ENCODE measurements around the gene WNK1.

The WNK1 gene

DNA sequence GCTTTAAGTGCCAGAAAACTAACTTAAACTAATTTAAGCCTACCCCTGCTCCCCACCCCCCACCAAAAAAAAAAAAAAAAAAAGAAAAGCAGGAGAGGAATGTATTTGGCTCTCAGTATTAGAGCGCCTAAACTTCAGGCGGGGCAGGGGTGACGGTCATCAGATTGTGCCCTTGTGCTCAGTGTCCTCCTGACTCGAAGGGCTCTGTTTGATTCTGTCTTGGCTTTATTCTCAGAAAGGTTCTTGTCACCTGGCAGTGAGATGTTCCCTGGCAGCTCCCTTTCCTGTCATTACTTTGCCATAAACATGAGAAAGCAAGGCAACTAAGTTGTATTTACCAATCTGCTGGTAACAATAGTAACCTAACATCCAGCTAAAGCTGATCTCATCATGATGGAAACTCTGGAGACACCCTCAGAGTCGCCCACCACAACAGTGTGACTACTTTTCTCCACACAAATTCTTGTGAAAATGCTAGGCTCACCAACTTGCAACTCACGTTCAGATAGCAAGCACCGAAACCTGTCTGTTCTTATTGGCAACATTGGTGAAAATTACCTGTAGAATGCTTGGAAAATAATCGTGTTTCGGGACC is 39.0 kb upstream of the WNK1 start:
- Histone ChIP-seq H3K27ac (no peak overlapping the region), H3K36me3 (ENCODE audit: control insufficient read depth, insufficient read depth, low read length) (no peaks in the 10 kb centered on the region)

DNA sequence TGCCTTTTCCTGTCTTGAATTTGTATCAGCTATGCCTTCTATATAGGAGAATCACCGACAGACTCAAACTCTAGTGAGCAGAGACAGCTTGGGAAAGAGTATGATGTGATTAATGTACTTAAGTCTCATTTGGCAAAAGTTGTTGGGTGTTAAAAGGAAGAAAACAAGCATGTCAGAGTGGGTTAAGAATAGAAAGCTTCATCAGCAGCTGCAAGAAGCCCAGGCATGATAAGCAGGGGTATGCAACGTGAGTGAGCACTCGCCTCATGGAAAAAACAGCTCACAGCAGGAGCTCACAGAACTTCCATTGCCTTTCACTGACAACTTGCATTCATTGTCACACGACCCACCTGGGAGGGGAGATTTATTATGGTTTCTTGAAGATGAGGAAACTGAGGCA is 35.9 kb upstream of the WNK1 start:
- Histone ChIP-seq H3K4me3 (ENCODE audit: low read depth, low read length) (no peak overlapping the region), H3K27ac (no peak overlapping the region), H3K79me2 (no peaks in the 10 kb centered on the region), H3K9ac (no peak overlapping the region), H3K4me2 (ENCODE audit: low read length) (no peak overlapping the region), H3K36me3 (ENCODE audit: control insufficient read depth, insufficient read depth, low read length) (no peaks in the 10 kb centered on the region), H3K27me3 (ENCODE audit: control insufficient read depth, insufficient read depth, low read length) (no peaks in the 10 kb centered on the region), H3K4me1 (no peaks in the 10 kb centered on the region), H3K9me3 (ENCODE audit: control insufficient read depth, low read length) (no peaks in the 10 kb centered on the region), H2AFZ (no peak overlapping the region)
- TF ChIP-seq, protein P1, sequence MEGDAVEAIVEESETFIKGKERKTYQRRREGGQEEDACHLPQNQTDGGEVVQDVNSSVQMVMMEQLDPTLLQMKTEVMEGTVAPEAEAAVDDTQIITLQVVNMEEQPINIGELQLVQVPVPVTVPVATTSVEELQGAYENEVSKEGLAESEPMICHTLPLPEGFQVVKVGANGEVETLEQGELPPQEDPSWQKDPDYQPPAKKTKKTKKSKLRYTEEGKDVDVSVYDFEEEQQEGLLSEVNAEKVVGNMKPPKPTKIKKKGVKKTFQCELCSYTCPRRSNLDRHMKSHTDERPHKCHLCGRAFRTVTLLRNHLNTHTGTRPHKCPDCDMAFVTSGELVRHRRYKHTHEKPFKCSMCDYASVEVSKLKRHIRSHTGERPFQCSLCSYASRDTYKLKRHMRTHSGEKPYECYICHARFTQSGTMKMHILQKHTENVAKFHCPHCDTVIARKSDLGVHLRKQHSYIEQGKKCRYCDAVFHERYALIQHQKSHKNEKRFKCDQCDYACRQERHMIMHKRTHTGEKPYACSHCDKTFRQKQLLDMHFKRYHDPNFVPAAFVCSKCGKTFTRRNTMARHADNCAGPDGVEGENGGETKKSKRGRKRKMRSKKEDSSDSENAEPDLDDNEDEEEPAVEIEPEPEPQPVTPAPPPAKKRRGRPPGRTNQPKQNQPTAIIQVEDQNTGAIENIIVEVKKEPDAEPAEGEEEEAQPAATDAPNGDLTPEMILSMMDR (IDR thresholded peaks at IDR 0.05), result no peak

More for the DNA sequence above, 39.0 kb upstream of the WNK1 start:
- no peaks in the 10 kb centered on the region for H3K9me3 ChIP-seq (ENCODE audit: control insufficient read depth, low read length)
- TF ChIP-seq, protein P1 (IDR thresholded peaks at IDR 0.05), result no peak
- no peaks in the 10 kb centered on the region for H3K27me3 ChIP-seq (ENCODE audit: control insufficient read depth, insufficient read depth, low read length)
- no peak overlapping the region for H2AFZ ChIP-seq
- H3K9ac ChIP-seq, result no peak overlapping the region
- H3K79me2 ChIP-seq, result no peaks in the 10 kb centered on the region
- H3K4me3 ChIP-seq (ENCODE audit: low read depth, low read length), result no peak overlapping the region
- no peak overlapping the region for H3K4me2 ChIP-seq (ENCODE audit: low read length)
- H3K4me1 ChIP-seq, result no peaks in the 10 kb centered on the region

DNA sequence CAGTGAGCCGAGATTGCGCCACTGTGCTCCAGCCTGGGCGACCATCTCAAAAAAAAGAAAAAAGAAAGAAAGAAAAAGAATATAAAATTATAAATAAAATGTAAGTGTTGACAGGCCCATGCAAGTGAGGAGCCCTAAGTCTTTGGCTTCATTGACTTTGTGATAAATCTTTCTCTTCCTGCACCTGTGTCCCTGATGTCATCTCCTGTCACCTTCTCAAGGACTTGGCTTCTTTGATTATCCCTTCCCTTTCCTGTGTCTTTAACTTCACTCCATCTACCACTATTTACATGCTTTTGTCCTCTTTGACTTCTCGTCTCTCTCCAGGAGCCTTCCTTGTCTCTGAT is 33.6 kb upstream of the WNK1 start:
- H3K27ac ChIP-seq, result no peak overlapping the region
- TF ChIP-seq, protein P1 (IDR thresholded peaks at IDR 0.05), result no peak
- no peaks in the 10 kb centered on the region for H3K4me1 ChIP-seq
- no peaks in the 10 kb centered on the region for H3K9me3 ChIP-seq (ENCODE audit: control insufficient read depth, low read length)
- no peak overlapping the region for H3K4me3 ChIP-seq (ENCODE audit: low read depth, low read length)
- no peak overlapping the region for H3K4me2 ChIP-seq (ENCODE audit: low read length)
- no peak overlapping the region for H2AFZ ChIP-seq
- no peaks in the 10 kb centered on the region for H3K36me3 ChIP-seq (ENCODE audit: control insufficient read depth, insufficient read depth, low read length)
- no peaks in the 10 kb centered on the region for H3K27me3 ChIP-seq (ENCODE audit: control insufficient read depth, insufficient read depth, low read length)
- no peak overlapping the region for H3K9ac ChIP-seq
- no peaks in the 10 kb centered on the region for H3K79me2 ChIP-seq

DNA sequence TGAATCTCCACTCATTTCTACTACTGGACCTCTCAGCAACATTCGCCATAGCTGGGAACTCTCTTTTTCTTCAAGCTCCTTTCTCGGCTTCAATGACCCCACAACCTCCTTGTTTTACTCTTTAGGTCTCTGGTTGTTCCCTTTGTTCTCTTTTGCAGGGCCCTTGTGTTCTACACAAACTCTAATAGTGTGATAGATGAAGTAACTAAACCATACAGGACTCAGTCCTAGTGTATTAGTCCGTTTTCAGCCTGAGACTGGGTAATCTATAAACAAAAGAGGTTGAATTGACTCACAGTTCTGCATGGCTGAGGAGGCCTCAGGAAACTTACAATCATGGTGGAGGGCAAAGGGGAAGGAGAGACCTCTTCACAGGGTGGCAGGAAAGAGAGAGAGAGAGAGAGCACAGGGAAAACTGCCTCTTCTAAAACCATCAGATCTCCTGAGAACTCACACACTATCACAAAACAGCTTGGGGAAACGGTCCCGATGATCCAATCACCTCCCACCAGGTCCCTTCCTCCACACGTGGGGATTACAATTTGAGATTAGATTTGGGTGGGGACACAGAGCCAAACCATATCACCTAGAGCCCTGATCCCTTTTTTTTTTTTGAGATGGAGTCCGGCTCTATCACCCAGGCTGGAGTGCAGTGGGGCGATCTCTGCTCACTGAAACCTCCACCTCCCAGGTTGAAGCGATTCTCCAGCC is 32.0 kb upstream of the WNK1 start:
- TF ChIP-seq, protein P1 (IDR thresholded peaks at IDR 0.05), result no peak
- no peak overlapping the region for H3K27ac ChIP-seq
- H3K79me2 ChIP-seq, result no peaks in the 10 kb centered on the region
- no peaks in the 10 kb centered on the region for H3K4me1 ChIP-seq
- H2AFZ ChIP-seq, result no peak overlapping the region
- H3K9ac ChIP-seq, result no peak overlapping the region
- H3K4me3 ChIP-seq (ENCODE audit: low read depth, low read length), result no peak overlapping the region
- no peaks in the 10 kb centered on the region for H3K9me3 ChIP-seq (ENCODE audit: control insufficient read depth, low read length)
- H3K36me3 ChIP-seq (ENCODE audit: control insufficient read depth, insufficient read depth, low read length), result no peaks in the 10 kb centered on the region
- H3K4me2 ChIP-seq (ENCODE audit: low read length), result no peak overlapping the region
- no peaks in the 10 kb centered on the region for H3K27me3 ChIP-seq (ENCODE audit: control insufficient read depth, insufficient read depth, low read length)

Measured in parathyroid adenoma (tissue), 2 donors.